Body of pancreas (tissue), 4 donors: ENCODE data around the gene NDUFB8.

Experiments used
- POLR2A ChIP-seq, 3 donors: fragments of 450-650 bp; IDR thresholded peaks; one replicate each; pipeline ENCODE4 v1.6.1; 2016; ENCODE audit warnings: antibody characterized with exemption in 3 of 3, mild to moderate bottlenecking in 2 of 3
- TF ChIP-seq, protein P1 (sequence below), 7 experiments: fragments of 450-650 bp in 4 of 7; fragments of 200-600 bp in 3 of 7; sonication (generic) in 3 of 7; IDR thresholded peaks; one replicate each; pipeline ENCODE4 v1.5.1; 2016 to 2019; ENCODE audit warnings: antibody characterized with exemption in 7 of 7

DNA sequence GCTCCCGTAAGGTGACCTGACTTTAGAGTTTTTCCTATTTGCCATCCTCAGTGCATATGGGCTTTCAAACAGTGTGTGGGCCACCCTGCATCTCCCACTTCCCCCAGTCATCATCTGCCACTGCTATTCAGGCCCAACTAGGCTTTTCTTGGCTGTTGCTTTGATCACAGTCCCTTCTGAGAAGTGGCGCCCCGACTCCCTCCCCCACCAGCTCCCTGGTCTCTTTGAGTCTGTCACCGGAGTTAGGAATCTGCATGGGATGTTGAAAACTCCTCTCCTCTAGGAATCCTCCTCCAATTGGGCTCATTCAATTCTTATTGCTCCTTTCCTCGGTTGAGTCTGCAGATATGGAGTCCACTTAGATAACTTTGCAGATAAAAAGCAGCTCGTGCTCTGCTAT, 38.2 kb upstream of the NDUFB8 start:
- TF ChIP-seq, protein P1, sequence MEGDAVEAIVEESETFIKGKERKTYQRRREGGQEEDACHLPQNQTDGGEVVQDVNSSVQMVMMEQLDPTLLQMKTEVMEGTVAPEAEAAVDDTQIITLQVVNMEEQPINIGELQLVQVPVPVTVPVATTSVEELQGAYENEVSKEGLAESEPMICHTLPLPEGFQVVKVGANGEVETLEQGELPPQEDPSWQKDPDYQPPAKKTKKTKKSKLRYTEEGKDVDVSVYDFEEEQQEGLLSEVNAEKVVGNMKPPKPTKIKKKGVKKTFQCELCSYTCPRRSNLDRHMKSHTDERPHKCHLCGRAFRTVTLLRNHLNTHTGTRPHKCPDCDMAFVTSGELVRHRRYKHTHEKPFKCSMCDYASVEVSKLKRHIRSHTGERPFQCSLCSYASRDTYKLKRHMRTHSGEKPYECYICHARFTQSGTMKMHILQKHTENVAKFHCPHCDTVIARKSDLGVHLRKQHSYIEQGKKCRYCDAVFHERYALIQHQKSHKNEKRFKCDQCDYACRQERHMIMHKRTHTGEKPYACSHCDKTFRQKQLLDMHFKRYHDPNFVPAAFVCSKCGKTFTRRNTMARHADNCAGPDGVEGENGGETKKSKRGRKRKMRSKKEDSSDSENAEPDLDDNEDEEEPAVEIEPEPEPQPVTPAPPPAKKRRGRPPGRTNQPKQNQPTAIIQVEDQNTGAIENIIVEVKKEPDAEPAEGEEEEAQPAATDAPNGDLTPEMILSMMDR (IDR thresholded peaks at IDR 0.05), result no peak
- no peak for TF ChIP-seq POLR2A (IDR thresholded peaks at IDR 0.05)
